ENCODE data around the gene ANXA2R. TPM values are rescaled to one million over a fixed set of nuclear protein-coding genes. Genes with fewer than 3 reads are reported as not detected.

ANXA2R gene
- total and polyA plus RNA-seq, 9 of the 15 experiments (the other 6 are each of a cell fraction or from before 2014, with no cell fraction given) = 2.1 to 4.8 (median 3.4) TPM

DNA sequence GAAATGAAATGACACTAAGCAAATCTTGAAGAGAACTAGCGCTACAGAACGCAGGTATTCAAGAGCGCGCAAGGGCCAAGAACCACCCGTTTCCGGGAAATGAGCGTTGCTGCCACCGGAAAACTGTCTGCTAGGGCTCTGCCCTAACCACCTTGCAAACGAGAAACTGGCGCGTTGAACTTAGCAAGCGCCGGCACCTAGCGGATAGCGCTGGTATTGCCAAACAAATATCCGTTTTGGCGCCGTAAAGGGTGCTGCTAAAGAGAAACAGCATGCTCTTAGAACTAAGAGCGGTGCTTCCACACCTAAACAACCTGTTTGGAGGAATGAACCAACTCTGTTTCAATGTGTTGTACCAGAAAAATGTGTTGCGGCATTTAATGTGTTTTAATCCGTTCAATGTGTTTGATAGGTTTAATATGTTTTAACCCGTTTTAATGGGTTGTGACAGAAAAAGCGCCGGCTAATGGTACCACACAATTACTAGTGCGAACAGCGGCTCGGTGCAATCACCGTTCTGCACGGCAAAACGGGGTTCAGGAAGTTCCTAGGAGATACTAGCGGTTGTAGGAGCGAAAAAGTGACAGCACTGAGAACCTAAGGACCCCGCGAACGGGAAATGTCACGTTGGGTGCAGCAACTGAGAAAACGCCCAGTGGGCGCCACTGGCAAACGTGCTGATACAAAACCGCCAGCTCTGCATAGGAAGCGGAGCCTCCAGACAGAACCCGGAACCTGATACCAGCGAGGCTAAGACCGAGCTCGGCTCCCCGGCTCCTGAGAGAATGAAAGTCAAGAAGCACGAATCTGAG lies at the start of gene ANXA2R (continued):
- TF ChIP-seq, protein P1, sequence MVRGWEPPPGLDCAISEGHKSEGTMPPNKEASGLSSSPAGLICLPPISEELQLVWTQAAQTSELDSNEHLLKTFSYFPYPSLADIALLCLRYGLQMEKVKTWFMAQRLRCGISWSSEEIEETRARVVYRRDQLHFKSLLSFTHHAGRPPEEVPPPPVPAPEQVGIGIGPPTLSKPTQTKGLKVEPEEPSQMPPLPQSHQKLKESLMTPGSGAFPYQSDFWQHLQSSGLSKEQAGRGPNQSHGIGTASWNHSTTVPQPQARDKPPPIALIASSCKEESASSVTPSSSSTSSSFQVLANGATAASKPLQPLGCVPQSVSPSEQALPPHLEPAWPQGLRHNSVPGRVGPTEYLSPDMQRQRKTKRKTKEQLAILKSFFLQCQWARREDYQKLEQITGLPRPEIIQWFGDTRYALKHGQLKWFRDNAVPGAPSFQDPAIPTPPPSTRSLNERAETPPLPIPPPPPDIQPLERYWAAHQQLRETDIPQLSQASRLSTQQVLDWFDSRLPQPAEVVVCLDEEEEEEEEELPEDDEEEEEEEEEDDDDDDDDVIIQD (CRISPR knock-in tag; IDR thresholded peaks at IDR 0.05) = no peak
- no peak for TF ChIP-seq PRMT5 (CRISPR knock-in tag; IDR thresholded peaks at IDR 0.05)
- TF ChIP-seq TEAD2 (tag; IDR thresholded peaks at IDR 0.05) = no peak; the same call in 1 of the 2 replicates
- TF ChIP-seq NFIX (CRISPR knock-in tag; IDR thresholded peaks at IDR 0.05; ENCODE audit: low read depth) = no peak
- TF ChIP-seq PRPF4 (IDR thresholded peaks at IDR 0.05; ENCODE audit: insufficient read depth, low read depth, low read length, poor library complexity, severe bottlenecking) = no peak
- peak; percentile 40; the same call in 1 of the 2 replicates for TF ChIP-seq ZNF589 (CRISPR knock-in tag; IDR thresholded peaks at IDR 0.05; ENCODE audit: low read depth)
- peak; percentile 100 for TF ChIP-seq ETV6 (IDR thresholded peaks at IDR 0.05; ENCODE audit: borderline replicate concordance in 1 of 2, low read depth in 2 of 2, low read length in 1 of 2)
- TF ChIP-seq ETV6 (CRISPR knock-in tag; IDR thresholded peaks at IDR 0.05; ENCODE audit: borderline replicate concordance) = peak; percentile 76; the same call in 1 of the 2 replicates
- TF ChIP-seq MAFK (IDR thresholded peaks at IDR 0.05; ENCODE audit: low read length) = peak; percentile 42
- TF ChIP-seq ZBED1 (IDR thresholded peaks at IDR 0.05) = no peak
- TF ChIP-seq PKNOX1 (IDR thresholded peaks at IDR 0.05) = 0 out of 2 replicates have a peak, but pooled peaks have one; percentile 3
- peak; percentile 70 for TF ChIP-seq CREM (IDR thresholded peaks at IDR 0.05; ENCODE audit: low read depth)
- TF ChIP-seq BACH1 (tag; IDR thresholded peaks at IDR 0.05) = peak; percentile 64; the same call in 1 of the 2 replicates
- TF ChIP-seq MTA2 (IDR thresholded peaks at IDR 0.05; ENCODE audit: low read depth) = no peak
- no peak for TF ChIP-seq ZBTB5 (IDR thresholded peaks at IDR 0.05)
- peak; percentile 84 for TF ChIP-seq MYNN (IDR thresholded peaks at IDR 0.05)
- no peak for TF ChIP-seq MYNN (CRISPR knock-in tag; IDR thresholded peaks at IDR 0.05)
- TF ChIP-seq GABPA (tag; conservative IDR thresholded peaks at IDR 0.05; ENCODE audit: low read depth) = peak; percentile 74

Measured in K562 (cell line).